HUES48 (cell line): ENCODE results near the gene BTBD19.
"Not testable (repeated sequence)": the region's sequence is repeated elsewhere in the genome, so short reads cannot be mapped to it uniquely, and the experiment has no call there.

Experiments
- H3K27ac ChIP-seq: one replicate; pipeline ENCODE4 v1.7.0; 2013; ENCODE audit warnings: low read depth, low read length, inconsistent platforms
- H3K27me3 ChIP-seq: 2 replicates; pipeline ENCODE4 v1.6.1; 2013; ENCODE audit warnings: mild to moderate bottlenecking, low read length; ENCODE audit not compliant: control insufficient read depth, insufficient read depth
- H3K36me3 ChIP-seq: 2 replicates; pipeline ENCODE4 v1.6.1; 2013; ENCODE audit warnings: low read length; ENCODE audit not compliant: control insufficient read depth, insufficient read depth
- H3K4me1 ChIP-seq: 2 replicates; pipeline ENCODE4 v1.6.1; 2013; ENCODE audit warnings: mild to moderate bottlenecking, low read length; ENCODE audit not compliant: control insufficient read depth, insufficient read depth
- H3K4me3 ChIP-seq: 2 replicates; pipeline ENCODE4 v1.5.1; 2013; ENCODE audit warnings: mild to moderate bottlenecking, low read depth, low read length
- H3K9ac ChIP-seq: 2 replicates; pipeline ENCODE4 v1.6.1; 2013; ENCODE audit warnings: mild to moderate bottlenecking, low read depth, low read length, moderate library complexity
- H3K9me3 ChIP-seq: 2 replicates; pipeline ENCODE4 v1.6.1; 2013; ENCODE audit warnings: low read length; ENCODE audit not compliant: control insufficient read depth, insufficient read depth

BTBD19 gene

DNA sequence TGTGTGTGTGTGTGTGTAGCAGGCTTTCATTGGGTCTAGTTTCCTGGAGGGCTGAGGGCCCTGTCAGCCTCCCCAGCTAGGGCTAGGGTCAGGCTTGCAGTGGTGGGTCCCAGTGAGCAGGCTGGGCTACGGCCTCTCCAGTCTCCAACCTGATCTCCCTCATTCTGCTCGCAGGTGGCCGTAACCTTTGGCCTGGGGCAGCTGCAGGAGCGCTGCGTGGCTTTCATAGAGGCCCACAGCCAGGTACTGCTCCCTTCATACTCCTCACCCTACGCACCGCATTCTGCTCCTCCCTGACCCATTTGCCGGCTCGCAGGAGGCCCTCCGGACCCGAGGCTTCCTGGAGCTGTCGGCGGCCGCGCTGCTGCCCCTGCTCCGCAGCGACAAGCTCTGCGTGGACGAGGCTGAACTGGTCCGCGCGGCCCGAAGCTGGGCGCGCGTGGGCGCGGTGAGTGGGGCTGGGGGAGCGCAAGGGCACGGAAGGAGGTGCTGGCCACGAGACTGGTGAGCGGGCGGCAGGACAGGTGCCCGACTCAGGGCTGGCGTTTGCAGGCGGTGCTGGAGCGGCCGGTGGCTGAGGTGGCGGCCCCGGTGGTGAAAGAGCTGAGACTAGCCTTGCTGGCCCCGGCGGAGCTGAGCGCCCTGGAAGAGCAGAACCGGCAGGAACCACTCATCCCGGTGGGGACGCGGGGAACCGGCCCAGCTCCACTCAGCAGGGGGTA lies 4.7 kb downstream of the BTBD19 start:
- Histone ChIP-seq H3K27ac (no peak overlapping the region), H3K36me3 (no peaks in the 10 kb centered on the region), H3K4me1 (peaks cover 26% of the 10 kb centered on the region), H3K9ac (no peak overlapping the region), H3K9me3 (no peaks in the 10 kb centered on the region), H3K27me3 (0 out of 2 replicates have a peak, but pooled peaks cover 4% of the 10 kb centered on the region), H3K4me3 (peak overlapping the region; percentile 59)

DNA sequence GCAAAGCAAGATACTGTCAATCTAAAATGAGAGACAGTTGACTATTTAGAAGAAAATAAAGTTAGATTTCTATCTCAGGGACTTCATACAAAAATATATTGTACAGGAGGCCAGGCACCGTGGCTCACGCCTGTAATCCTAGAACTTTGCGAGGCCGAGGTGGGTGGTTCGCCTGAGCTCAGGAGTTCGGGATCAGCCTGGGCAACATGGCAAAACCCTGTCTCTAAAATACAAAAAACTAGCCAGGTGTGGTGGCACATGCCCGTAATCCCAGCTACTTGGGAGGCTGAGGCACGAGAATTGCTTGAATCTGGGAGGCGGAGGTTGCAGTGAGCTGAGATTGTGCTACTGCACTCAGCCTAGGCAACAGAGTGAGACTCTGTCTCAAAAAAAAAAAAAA lies 7.6 kb downstream of the BTBD19 start:
- not testable (repeated sequence) for H3K9me3 ChIP-seq, H3K27me3 ChIP-seq, H3K9ac ChIP-seq, H3K4me3 ChIP-seq, H3K27ac ChIP-seq, H3K36me3 ChIP-seq
- peaks cover 12% of the 10 kb centered on the region; the same call in 1 of the 2 replicates for H3K4me1 ChIP-seq

DNA sequence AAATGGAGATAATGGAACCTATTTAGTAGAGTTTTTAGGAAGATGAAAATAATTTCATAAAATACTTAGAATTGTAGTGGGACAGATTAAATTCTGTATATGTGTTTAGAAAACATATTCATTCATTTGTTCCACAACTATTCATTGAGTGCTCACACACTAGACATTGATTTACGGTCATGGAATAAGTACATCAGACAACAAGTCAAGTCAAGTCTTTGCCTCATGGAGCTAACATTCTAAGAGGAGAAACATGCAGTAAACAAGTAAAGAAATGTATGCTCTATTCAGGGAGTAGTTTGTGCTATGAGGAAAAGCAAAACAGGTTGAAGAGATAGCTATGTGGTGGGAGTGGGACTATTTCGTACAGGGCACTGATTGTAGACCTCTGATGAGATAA lies 9.0 kb downstream of the BTBD19 start:
- no peak overlapping the region for H3K27ac ChIP-seq
- no peak overlapping the region for H3K4me3 ChIP-seq
- no peaks in the 10 kb centered on the region for H3K9me3 ChIP-seq
- H3K27me3 ChIP-seq = 0 out of 2 replicates have a peak, but pooled peaks cover 4% of the 10 kb centered on the region
- no peak overlapping the region for H3K9ac ChIP-seq
- no peaks in the 10 kb centered on the region for H3K36me3 ChIP-seq
- H3K4me1 ChIP-seq = peaks cover 12% of the 10 kb centered on the region; the same call in 1 of the 2 replicates

DNA sequence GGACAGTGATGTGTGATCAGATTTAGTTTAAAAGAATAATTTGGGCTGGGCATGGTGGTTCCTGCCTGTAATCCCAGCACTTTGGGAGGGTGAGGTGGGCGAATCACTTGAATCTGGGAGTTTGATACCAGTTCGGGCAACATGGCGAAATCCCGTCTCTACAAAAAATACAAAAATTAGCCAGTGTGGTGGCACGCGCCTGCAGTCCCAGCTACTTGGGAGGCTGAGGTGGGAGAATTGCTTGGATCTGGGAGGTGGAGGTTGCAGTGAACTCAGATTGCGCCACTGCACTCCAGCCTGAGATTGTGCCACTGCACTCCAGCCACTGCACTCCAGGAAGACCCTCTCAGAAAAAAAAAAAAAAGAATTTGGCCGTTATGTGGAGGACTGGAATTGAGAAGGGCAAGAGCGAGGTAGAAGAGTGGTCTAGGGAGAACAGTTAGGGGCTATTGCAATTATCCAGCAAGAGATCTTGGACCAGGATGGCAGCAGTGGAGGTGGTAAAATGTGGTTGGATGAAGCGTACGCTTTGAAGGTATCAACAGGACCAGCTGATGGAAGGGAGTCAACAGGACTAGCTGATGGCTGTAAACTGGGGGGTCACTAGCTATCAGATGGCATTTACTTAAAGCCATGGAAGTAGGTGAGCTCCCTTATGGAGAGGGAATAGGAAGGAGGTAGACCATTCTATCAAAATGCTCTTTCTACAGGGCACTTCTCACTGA lies 9.6 kb downstream of the BTBD19 start:
- Histone ChIP-seq H3K4me1 (peaks cover 11% of the 10 kb centered on the region; the same call in 1 of the 2 replicates), H3K9me3 (no peaks in the 10 kb centered on the region), H3K27ac (no peak overlapping the region), H3K9ac (no peak overlapping the region), H3K27me3 (0 out of 2 replicates have a peak, but pooled peaks cover 1% of the 10 kb centered on the region), H3K36me3 (no peaks in the 10 kb centered on the region), H3K4me3 (no peak overlapping the region)

DNA sequence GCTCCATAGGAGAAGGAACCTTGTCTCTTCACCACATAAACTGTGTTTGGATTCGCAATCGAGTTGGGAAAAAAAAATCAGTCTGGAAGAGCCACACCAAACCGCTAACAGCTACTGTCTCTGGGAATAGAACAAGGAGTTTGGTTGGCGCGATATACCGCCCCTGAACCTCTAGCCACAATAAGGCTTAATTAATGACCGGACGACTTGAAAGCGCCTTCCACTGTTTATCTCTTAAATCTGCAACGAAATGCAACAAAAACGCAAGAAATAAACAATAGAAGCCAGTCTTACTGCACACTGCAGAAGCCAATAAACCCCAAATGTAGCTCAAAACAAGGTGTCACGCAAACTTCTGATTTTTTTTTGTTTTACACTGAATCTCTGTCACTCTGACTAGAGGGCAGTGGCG lies 10.9 kb downstream of the BTBD19 start:
- Histone ChIP-seq H3K4me3 (peak overlapping the region; percentile 36), H3K27ac (peak overlapping the region; percentile 97), H3K9ac (no peak overlapping the region), H3K9me3 (no peaks in the 10 kb centered on the region), H3K36me3 (no peaks in the 10 kb centered on the region), H3K27me3 (no peaks in the 10 kb centered on the region), H3K4me1 (peaks cover 6% of the 10 kb centered on the region; the same call in 1 of the 2 replicates)

DNA sequence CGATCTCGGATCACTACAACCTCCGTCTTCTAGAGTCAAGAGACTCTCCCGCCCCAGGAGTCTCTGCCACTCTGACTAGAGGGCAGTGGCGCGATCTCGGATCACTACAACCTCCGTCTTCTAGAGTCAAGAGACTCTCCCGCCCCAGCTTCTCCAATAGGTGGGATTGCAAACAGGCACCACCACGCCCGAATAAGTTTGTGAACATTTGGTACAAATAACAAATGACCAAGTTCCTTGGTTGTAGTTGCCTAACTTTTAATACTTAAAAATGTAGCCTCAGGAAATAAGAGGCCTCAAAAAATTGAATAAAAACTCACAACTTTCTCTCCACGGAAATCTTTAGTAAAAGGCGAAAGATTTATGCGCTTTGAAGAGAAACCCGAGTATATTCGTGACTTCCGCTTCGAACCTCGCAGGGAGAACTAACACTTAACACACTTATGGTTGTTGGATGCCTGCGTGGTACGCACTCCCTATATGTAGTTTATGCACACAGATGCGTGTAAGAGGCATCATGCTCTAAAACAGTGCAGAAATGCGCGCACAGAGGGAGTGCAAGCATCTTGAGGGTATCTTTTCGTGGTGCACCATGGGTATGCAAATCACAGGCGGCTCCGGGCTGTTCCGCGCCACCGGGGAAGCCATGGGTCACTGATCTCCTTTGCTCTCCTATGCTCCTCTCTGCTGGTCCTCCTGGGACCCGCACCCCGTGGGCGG lies 11.4 kb downstream of the BTBD19 start:
- Histone ChIP-seq H3K36me3 (no peaks in the 10 kb centered on the region), H3K4me1 (peaks cover 6% of the 10 kb centered on the region; the same call in 1 of the 2 replicates), H3K9me3 (no peaks in the 10 kb centered on the region), H3K27me3 (no peaks in the 10 kb centered on the region), H3K9ac (peak overlapping the region; percentile 98), H3K27ac (peak overlapping the region; percentile 97), H3K4me3 (peak overlapping the region; percentile 58)

DNA sequence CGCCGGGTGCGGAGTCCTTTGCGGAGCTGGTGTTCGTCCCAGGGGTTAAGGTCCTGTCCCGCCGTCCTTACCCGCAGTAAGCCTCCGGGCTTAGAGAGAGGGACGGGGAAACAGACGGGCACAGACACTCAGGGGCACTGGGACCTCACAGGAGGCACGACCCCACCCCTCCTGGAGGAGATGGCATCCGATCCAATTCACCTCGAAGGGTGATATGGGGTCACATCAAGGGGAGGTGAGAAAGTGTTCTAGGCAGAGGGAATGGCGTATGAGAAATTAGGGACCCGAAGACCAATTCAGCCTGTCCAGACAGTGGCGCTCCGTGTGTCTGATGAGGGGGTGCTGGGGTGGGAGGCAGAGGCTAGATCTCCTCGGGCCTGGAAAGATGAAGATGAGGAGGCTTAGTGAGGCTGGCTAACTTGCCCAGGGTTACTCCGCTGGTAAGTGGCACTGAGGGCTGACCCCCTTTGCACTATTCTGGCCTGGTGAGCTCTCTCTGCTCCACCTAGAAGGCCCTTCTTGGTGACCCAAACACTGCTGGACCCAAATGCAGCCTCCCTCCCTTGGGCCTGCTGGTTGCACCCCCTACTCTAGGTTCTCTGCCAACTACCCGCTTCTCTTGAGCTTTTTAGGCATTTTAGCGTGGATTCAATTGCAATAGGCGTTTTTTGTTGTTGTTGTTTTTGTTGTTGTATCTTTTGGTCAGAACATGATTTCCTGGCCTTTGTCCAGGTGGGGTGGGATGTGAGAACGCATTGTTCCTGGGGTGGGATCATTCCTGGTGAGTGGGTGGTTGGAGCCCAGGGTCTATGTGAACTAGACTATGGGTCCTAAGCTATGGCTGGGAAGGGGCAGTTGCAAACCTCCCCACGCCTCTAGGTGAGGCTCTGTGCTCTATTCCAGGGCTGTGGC lies 12.3 kb downstream of the BTBD19 start:
- no peaks in the 10 kb centered on the region for H3K27me3 ChIP-seq

DNA sequence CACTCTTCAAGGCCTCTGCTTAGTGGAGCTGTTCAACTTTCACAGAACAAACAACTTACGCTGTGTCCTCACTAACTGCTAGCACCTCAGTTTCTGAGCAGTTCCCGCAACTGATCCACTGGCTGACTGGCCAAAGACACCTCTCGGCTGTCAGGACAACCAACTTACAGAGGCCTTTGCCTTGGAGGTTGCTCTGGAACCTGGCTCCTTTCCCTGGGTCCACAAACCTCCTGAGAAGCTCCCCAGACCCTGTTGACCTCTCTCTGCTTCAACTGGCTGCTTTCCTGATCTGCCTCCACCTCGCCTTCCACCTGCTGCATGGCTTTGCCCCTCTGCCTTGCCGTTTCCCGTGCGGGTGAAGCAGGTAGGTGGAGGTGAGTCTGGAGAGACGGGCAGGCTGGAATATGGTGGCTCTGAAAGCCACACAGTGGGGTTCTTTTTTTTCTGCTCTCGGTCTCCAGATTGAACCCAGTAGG lies 13.0 kb downstream of the BTBD19 start:
- H3K4me3 ChIP-seq = no peak overlapping the region
- peaks cover 6% of the 10 kb centered on the region; the same call in 1 of the 2 replicates for H3K4me1 ChIP-seq
- H3K9me3 ChIP-seq = no peaks in the 10 kb centered on the region
- H3K9ac ChIP-seq = no peak overlapping the region
- H3K36me3 ChIP-seq = no peaks in the 10 kb centered on the region
- H3K27ac ChIP-seq = no peak overlapping the region
- no peaks in the 10 kb centered on the region for H3K27me3 ChIP-seq

More for the DNA sequence above, 12.3 kb downstream of the BTBD19 start:
- H3K36me3 ChIP-seq = no peaks in the 10 kb centered on the region
- no peaks in the 10 kb centered on the region for H3K9me3 ChIP-seq
- H3K4me3 ChIP-seq = peak overlapping the region; percentile 58
- peak overlapping the region; percentile 97 for H3K27ac ChIP-seq
- peaks cover 6% of the 10 kb centered on the region; the same call in 1 of the 2 replicates for H3K4me1 ChIP-seq
- H3K9ac ChIP-seq = peak overlapping the region; percentile 98

DNA sequence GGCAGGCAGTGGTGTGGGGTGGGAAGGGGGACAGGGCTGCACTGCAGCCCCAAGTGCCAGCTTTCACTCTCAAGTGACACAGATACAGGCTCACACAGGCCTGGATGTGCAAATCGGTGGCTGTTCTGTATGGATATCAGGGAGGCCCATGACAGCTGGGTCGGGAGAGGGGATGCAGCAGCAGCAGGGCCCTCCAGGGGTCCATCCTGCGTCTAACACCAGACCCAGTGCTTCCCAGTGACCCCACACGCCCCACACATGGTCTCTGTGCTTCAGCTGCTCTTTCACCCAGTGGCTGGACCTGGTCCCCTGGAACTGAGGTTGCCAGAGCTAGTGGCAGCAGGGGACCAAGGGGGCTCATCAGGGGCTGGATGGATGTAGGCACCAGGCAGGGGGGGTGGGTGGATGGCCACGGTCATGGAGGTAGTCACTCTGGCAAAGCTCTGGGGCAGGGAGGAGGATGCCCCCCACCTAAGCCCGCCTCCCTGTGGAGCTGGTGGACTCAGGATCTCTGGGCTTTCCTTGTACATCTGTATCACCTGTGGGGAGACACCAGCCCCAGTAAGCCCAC lies 13.9 kb downstream of the BTBD19 start:
- no peaks in the 10 kb centered on the region for H3K27me3 ChIP-seq
- H3K4me3 ChIP-seq = no peak overlapping the region
- no peaks in the 10 kb centered on the region for H3K36me3 ChIP-seq
- H3K27ac ChIP-seq = no peak overlapping the region
- H3K9ac ChIP-seq = no peak overlapping the region
- H3K4me1 ChIP-seq = peaks cover 6% of the 10 kb centered on the region; the same call in 1 of the 2 replicates
- no peaks in the 10 kb centered on the region for H3K9me3 ChIP-seq
